Calu3 (cell line): ENCODE data around the gene TADA2B. TPM values are rescaled to one million over a fixed set of nuclear protein-coding genes. Genes with fewer than 3 reads are reported as not detected.

Experiments
- BruUV-seq: library from RNA; stranded (reverse); fragments of 400-500 nt; replicated peaks from 2 replicates; lab custom pipeline; 2021; lab: Mats Ljungman, UMichigan
- CTCF ChIA-PET: fragments of 300-600 bp; sonication (Branson Sonifier 250); formaldehyde crosslinking; loops from one replicate; lab custom pipeline; 2022; ENCODE audit warnings: antibody characterized with exemption; lab: Charles Lee
- DNase-seq: peaks from one replicate; pipeline ENCODE4 v3.0.0; 2022
- H3K27ac Mint-ChIP-seq: one replicate; pipeline ENCODE4 v1.8.0; 2022; ENCODE audit warnings: mixed read lengths; ENCODE audit not compliant: unreplicated experiment
- H3K27me3 Mint-ChIP-seq: one replicate; pipeline ENCODE4 v1.8.0; 2022; ENCODE audit warnings: mixed read lengths; ENCODE audit not compliant: unreplicated experiment
- H3K36me3 Mint-ChIP-seq: one replicate; pipeline ENCODE4 v1.8.0; 2022; ENCODE audit warnings: mild to moderate bottlenecking, moderate library complexity, mixed read lengths; ENCODE audit not compliant: insufficient read depth, unreplicated experiment
- H3K4me1 Mint-ChIP-seq: one replicate; pipeline ENCODE4 v1.8.0; 2022; ENCODE audit warnings: mild to moderate bottlenecking, low read depth, mixed read lengths; ENCODE audit not compliant: unreplicated experiment
- H3K4me3 Mint-ChIP-seq: one replicate; pipeline ENCODE4 v1.8.0; 2022; ENCODE audit warnings: mild to moderate bottlenecking, low read depth, moderate library complexity, mixed read lengths; ENCODE audit not compliant: unreplicated experiment
- H3K9me3 Mint-ChIP-seq: one replicate; pipeline ENCODE4 v1.8.0; 2022; ENCODE audit warnings: low read depth, mixed read lengths; ENCODE audit not compliant: unreplicated experiment
- intact Hi-C: fragments of 100-400 bp; cut with micrococcal nuclease; formaldehyde crosslinking; loops from one replicate; pipeline ENCODE4 v1.10.0; 2022; ENCODE audit not compliant: unreplicated experiment
- total RNA-seq: library from RNA; stranded (reverse); gene quantifications from 2 replicates; pipeline ENCODE4 v1.2.3, GENCODE V29; 2022
- TF ChIP-seq, protein P1 (sequence below): fragments of 200-600 bp; IDR thresholded peaks from one replicate; pipeline ENCODE4 v1.8.0; 2022; ENCODE audit warnings: antibody characterized with exemption; ENCODE audit not compliant: unreplicated experiment

The TADA2B gene
- total RNA-seq, 1 experiment from 2014 or later: 15.1 TPM

- Mint-ChIP-seq H3K4me3 (no peak overlapping the region), H3K4me1 (peaks cover 16% of the 10 kb centered on the region), H3K36me3 (peaks cover 9% of the 10 kb centered on the region), H3K9me3 (no peaks in the 10 kb centered on the region), H3K27me3 (no peaks in the 10 kb centered on the region), H3K27ac (no peak overlapping the region)
- CTCF ChIA-PET: interaction anchor here (0.6 kb wide), 1 partner anchor 21 kb away, joined by 3 read pairs; no protein-coding TSS in a partner anchor
- intact Hi-C loops: no loop called here
- TF ChIP-seq, protein P1, sequence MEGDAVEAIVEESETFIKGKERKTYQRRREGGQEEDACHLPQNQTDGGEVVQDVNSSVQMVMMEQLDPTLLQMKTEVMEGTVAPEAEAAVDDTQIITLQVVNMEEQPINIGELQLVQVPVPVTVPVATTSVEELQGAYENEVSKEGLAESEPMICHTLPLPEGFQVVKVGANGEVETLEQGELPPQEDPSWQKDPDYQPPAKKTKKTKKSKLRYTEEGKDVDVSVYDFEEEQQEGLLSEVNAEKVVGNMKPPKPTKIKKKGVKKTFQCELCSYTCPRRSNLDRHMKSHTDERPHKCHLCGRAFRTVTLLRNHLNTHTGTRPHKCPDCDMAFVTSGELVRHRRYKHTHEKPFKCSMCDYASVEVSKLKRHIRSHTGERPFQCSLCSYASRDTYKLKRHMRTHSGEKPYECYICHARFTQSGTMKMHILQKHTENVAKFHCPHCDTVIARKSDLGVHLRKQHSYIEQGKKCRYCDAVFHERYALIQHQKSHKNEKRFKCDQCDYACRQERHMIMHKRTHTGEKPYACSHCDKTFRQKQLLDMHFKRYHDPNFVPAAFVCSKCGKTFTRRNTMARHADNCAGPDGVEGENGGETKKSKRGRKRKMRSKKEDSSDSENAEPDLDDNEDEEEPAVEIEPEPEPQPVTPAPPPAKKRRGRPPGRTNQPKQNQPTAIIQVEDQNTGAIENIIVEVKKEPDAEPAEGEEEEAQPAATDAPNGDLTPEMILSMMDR: no peak
- no peak for DNase-seq
- BruUV-seq: no TSS peak
These were observed 6.6 kb downstream of the TADA2B start for GRCh38 chr4:7049739-7050138.

- CTCF ChIA-PET: interaction anchor here (0.5 kb wide), 1 partner anchor 105 kb away, joined by 6 read pairs; no protein-coding TSS in a partner anchor
- no peak overlapping the region for H3K27ac Mint-ChIP-seq
- BruUV-seq: no TSS peak
These were observed 7.4 kb downstream of the TADA2B start for GRCh38 chr4:7050481-7051143.

GRCh38 chr4:7051144-7051495 is 7.9 kb downstream of the TADA2B start:
- CTCF ChIA-PET: interaction anchor here (0.5 kb wide), 1 partner anchor 105 kb away, joined by 6 read pairs; no protein-coding TSS in a partner anchor
- Mint-ChIP-seq H3K4me3 (no peak overlapping the region), H3K36me3 (peaks cover 9% of the 10 kb centered on the region), H3K27me3 (no peaks in the 10 kb centered on the region), H3K9me3 (no peaks in the 10 kb centered on the region), H3K4me1 (peaks cover 11% of the 10 kb centered on the region), H3K27ac (no peak overlapping the region)
- intact Hi-C loops: no loop called here
- no TSS peak for BruUV-seq
- no peak for DNase-seq
- TF ChIP-seq, protein P1: no peak

More at GRCh38 chr4:7050481-7051143, 7.4 kb downstream of the TADA2B start:
- Mint-ChIP-seq H3K4me3 (no peak overlapping the region), H3K36me3 (peaks cover 9% of the 10 kb centered on the region), H3K4me1 (peaks cover 11% of the 10 kb centered on the region), H3K9me3 (no peaks in the 10 kb centered on the region), H3K27me3 (no peaks in the 10 kb centered on the region)
- TF ChIP-seq, protein P1: no peak
- DNase-seq: no peak
- intact Hi-C loops: no loop called here

- no TSS peak for BruUV-seq
- Mint-ChIP-seq H3K36me3 (peaks cover 9% of the 10 kb centered on the region), H3K27me3 (no peaks in the 10 kb centered on the region), H3K4me3 (no peak overlapping the region), H3K27ac (no peak overlapping the region), H3K9me3 (no peaks in the 10 kb centered on the region), H3K4me1 (peaks cover 4% of the 10 kb centered on the region)
- CTCF ChIA-PET: no interaction called here
- TF ChIP-seq, protein P1: no peak
- intact Hi-C loops: no loop called here
- DNase-seq: no peak
These were observed 8.7 kb downstream of the TADA2B start for GRCh38 chr4:7051905-7052304.
